Osteocyte (in vitro differentiated cells): ENCODE data around the gene CPTP. TPM values are rescaled to one million over a fixed set of nuclear protein-coding genes. Genes with fewer than 3 reads are reported as not detected.

ENCODE experiments used
- DNase-seq: peaks from one replicate; pipeline ENCODE4 v3.0.0; 2021; ENCODE audit warnings: mixed read lengths; ENCODE audit not compliant: unreplicated experiment; ENCODE audit errors: extremely low spot score
- H3K27ac Mint-ChIP-seq: one replicate; pipeline ENCODE4 v1.8.0; 2021; ENCODE audit warnings: mild to moderate bottlenecking, mixed read lengths; ENCODE audit not compliant: unreplicated experiment
- H3K27me3 Mint-ChIP-seq: one replicate; pipeline ENCODE4 v1.8.0; 2021; ENCODE audit warnings: mixed read lengths; ENCODE audit not compliant: unreplicated experiment
- H3K36me3 Mint-ChIP-seq: one replicate; pipeline ENCODE4 v1.8.0; 2021; ENCODE audit warnings: mixed read lengths; ENCODE audit not compliant: unreplicated experiment
- H3K4me1 Mint-ChIP-seq: one replicate; pipeline ENCODE4 v1.8.0; 2021; ENCODE audit warnings: mixed read lengths; ENCODE audit not compliant: unreplicated experiment
- H3K4me3 Mint-ChIP-seq: one replicate; pipeline ENCODE4 v1.8.0; 2021; ENCODE audit warnings: mild to moderate bottlenecking, moderate library complexity, mixed read lengths; ENCODE audit not compliant: unreplicated experiment
- H3K9me3 Mint-ChIP-seq: one replicate; pipeline ENCODE4 v1.8.0; 2021; ENCODE audit warnings: mixed read lengths; ENCODE audit not compliant: unreplicated experiment
- CTCF ChIP-seq: fragments of 200-600 bp; sonication (generic); IDR thresholded peaks from 2 replicates; pipeline ENCODE4 v1.5.0; 2021; ENCODE audit warnings: antibody characterized with exemption, mild to moderate bottlenecking, moderate library complexity
- total RNA-seq: library from RNA; stranded (reverse); gene quantifications from 2 replicates; pipeline ENCODE4 v1.2.1, GENCODE V29; 2021

Gene CPTP
- total RNA-seq, 1 donor from 2014 or later: 23.5 TPM

DNA sequence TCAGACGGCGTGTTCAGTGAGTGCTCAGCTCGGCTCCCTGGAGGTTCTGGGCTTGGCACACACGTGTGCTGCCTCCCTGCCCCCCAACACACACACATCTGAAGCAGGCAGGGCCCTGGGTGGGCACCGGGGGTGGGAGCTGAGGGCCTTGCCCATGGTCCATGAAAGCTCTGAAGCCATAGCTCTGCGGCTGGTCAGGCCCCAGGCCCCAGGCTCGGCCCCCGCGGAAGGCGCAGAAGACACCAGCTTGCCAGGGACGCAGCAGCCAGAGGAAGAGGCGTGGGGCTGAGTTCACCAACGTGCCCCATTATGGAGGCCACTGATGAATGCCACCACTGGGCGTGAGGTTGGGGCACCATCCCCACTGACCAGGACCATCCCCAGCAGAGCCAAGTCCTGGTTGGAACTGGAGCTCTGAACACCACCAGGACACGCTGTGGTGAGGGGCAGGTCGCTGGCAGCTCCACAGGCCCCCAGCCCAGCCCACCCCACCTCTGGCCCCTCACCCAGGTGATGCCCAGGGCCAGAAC lies 46.2 kb downstream of the CPTP start:
- H3K9me3 Mint-ChIP-seq: no peaks in the 10 kb centered on the region
- peaks cover 23% of the 10 kb centered on the region for H3K4me1 Mint-ChIP-seq
- H3K27me3 Mint-ChIP-seq: no peaks in the 10 kb centered on the region
- TF ChIP-seq CTCF: no peak
- peaks cover 3% of the 10 kb centered on the region for H3K36me3 Mint-ChIP-seq
- no peak overlapping the region for H3K4me3 Mint-ChIP-seq
- H3K27ac Mint-ChIP-seq: no peak overlapping the region
- DNase-seq: no peak

GRCh38 chr1:1371364-1371745 lies 46.8 kb downstream of the CPTP start:
- DNase-seq: no peak

DNA sequence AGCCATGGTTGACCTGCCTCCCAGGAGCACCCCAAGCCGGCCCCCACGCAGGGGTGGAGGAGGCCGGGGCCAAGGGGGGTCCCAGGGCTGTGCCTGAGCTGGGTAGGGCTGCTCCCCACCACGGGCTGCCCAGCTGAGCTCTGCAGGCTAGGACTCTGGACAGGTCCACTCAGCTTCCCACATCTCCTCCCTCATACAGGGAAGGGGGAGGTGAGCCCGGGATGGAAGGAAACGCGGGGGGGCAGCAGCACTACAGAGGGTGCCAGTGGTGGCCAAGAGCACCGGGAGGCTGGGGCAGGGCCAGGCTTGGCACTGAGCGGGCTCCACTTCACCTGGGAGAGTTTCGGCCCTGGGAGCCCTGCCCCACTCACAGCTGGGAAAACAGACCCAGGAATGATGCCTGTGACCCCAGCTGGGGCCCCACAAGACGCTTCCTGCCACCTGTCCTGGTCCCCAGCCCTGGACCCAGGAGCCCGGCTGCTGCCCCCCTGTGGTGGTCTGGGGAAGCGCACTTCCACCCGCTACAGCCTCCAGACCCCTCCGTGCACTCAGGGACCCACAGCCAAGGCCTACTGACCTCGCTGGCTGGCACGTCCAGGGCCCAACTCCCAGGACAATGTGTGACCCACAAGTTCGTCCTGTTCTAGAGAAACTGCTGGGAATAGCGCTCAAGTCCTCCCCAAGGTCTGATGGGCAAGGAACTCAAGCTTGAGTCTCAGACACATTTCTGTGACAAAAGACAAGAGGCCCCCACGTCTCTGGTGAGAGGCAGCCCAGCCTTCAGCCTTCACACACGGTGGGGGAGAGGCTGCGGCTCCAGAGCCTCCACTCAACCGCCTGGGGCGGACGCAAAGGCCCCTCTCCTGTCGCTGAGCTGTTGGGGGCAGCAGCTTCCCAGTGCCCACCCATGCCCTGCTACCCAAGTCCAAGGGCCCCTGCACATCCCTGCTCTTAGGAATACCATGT lies 47.4 kb downstream of the CPTP start:
- no peaks in the 10 kb centered on the region for H3K9me3 Mint-ChIP-seq
- DNase-seq: peak; percentile 94
- H3K27ac Mint-ChIP-seq: no peak overlapping the region
- H3K4me3 Mint-ChIP-seq: peak overlapping the region; percentile 48
- H3K27me3 Mint-ChIP-seq: no peaks in the 10 kb centered on the region
- TF ChIP-seq CTCF: peak; percentile 95
- peaks cover 23% of the 10 kb centered on the region for H3K4me1 Mint-ChIP-seq
- peaks cover 3% of the 10 kb centered on the region for H3K36me3 Mint-ChIP-seq

More at GRCh38 chr1:1371364-1371745, 46.8 kb downstream of the CPTP start:
- peaks cover 3% of the 10 kb centered on the region for H3K36me3 Mint-ChIP-seq
- peaks cover 23% of the 10 kb centered on the region for H3K4me1 Mint-ChIP-seq
- no peak overlapping the region for H3K4me3 Mint-ChIP-seq
- no peak for TF ChIP-seq CTCF
- no peak overlapping the region for H3K27ac Mint-ChIP-seq
- H3K27me3 Mint-ChIP-seq: no peaks in the 10 kb centered on the region
- H3K9me3 Mint-ChIP-seq: no peaks in the 10 kb centered on the region

- Mint-ChIP-seq H3K4me1 (peaks cover 23% of the 10 kb centered on the region), H3K9me3 (no peaks in the 10 kb centered on the region), H3K36me3 (peaks cover 3% of the 10 kb centered on the region), H3K27me3 (no peaks in the 10 kb centered on the region), H3K4me3 (peak overlapping the region; percentile 84), H3K27ac (peak overlapping the region; percentile 31)
- TF ChIP-seq CTCF: no peak
- no peak for DNase-seq
Observed at GRCh38 chr1:1373051-1373814, 48.6 kb downstream of the CPTP start.
